Fibroblast of skin of left biceps (primary cell): ENCODE data around the gene PLEKHM2.

Source experiments
- DNase-seq, 2 experiments: peaks; one replicate each; pipeline ENCODE4 v3.0.0-alpha.2; 2013; ENCODE audit warnings: low read depth in 2 of 2

The PLEKHM2 gene

GRCh38 chr1:15724949-15725880 lies 41.1 kb downstream of the PLEKHM2 start:
- DNase-seq, result no peak

GRCh38 chr1:15726508-15726907 lies 42.4 kb downstream of the PLEKHM2 start:
- no peak for DNase-seq

- no peak for DNase-seq
These were observed 42.9 kb downstream of the PLEKHM2 start for GRCh38 chr1:15727021-15727420.

DNA sequence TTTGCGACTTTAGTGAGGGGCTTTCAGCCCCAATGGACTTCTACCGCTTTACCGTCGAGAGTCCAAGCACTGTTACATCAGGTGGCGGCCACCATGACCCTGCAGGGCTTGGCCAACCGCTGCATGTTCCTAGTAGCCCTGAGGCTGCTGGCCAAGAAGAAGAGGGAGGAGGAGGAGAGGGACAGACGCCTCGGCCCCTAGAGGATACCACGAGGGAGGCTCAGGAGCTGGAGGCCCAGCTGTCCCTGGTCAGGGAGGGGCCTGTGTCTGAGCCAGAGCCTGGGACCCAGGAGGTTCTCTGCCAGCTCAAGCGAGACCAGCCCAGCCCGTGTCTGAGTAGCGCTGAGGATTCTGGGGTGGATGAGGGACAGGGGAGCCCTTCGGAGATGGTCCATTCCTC lies 43.3 kb downstream of the PLEKHM2 start:
- DNase-seq, result no peak

DNA sequence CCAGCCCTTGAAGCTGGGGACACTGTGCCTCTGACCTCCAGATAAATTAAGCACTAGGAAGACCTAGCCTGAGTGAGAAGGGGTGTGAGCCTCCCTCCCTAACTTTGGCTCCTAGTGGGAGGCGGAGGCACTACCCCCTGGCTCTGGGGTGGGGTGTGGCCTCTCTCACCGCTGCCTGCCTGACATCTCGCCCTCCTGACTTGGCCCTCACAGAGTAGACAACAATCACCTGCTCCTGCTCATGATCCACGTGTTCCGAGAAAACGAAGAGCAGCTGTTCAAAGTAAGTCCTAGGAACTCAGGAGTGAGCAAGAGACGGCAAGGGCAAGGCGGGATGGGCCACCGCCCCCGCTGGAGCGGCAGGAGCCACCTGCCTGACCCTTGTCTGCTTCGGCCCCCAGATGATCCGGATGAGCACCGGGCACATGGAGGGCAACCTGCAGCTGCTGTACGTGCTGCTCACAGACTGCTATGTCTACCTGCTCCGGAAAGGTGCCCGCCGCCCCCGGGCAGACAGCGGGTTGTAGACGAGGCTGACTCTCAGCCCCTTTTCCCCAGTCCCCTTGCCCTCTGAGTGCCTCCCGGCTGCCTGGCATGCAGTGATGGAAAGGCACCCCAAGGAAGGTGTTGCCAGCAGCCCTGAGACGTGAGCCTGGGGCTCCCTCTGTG lies 43.9 kb downstream of the PLEKHM2 start:
- DNase-seq, result no peak

- DNase-seq, result no peak
These were observed 45.0 kb downstream of the PLEKHM2 start for GRCh38 chr1:15728937-15729657.

- no peak for DNase-seq
These were observed 46.3 kb downstream of the PLEKHM2 start for GRCh38 chr1:15730423-15730822.

DNA sequence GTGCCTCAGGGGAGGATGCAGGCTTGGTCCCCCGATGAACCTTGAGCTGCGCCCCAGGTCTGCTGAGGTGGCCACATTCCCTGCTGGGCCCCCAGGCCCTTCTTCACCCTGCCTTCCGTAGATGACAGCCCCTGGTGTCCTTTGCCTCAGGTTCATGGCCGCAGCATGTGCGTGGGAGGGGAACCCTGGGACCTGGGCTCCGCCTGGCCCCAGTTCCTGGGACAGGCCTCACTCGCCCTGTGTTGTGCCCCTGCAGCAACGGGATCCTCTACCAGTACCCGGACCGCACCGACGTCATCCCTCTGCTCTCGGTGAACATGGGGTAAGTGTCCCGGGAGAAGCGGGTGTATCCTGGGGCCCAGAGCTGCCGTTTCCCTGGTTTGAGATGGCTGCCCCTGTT lies 46.8 kb downstream of the PLEKHM2 start:
- DNase-seq, result no peak

GRCh38 chr1:15731735-15732685 lies 47.9 kb downstream of the PLEKHM2 start:
- DNase-seq, result no peak

DNA sequence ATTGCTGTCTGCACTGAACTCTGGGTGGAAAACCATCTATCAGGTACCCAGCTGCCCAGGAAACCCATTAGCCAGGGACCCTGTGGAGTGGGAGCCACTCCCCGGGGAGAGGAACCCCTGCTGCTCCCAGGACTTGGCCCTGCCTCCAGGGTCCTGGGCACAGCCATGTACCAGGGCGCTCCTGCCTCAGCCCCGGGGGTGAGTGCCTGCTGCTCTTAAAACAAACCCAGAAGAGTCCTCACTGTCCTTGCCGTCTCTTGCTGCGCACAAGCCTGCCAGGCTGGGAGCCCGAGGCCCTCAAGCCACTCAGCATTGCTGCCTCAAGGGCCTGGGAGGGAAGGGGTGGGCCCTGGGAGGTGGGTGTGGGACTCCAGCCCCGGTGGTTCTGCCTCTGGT lies 48.6 kb downstream of the PLEKHM2 start:
- no peak for DNase-seq

DNA sequence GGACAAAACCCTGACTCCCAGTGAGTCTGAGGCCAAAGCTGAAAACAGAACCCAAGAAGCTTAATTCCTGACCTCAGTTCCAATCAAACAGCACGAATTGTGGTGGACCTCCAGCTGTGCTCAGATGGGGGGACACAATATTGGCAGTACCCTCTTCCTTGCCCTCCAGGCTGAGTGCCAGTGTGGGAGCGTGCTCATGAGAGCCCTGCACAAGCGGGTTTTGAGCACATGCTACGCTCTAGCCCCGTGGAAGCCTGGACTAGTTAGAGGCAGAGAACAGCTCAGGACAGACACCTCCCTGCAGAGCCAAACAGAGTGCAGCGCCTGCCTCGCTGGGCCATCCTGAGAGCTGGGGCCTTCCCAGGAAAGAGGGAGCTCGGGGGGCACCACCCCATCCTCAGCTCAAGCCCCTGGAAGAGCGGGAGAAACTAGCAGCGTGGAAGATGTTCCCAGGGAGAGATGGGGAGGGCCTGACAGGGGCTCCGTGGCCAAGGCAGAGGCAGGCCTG lies 49.2 kb downstream of the PLEKHM2 start:
- no peak for DNase-seq

DNA sequence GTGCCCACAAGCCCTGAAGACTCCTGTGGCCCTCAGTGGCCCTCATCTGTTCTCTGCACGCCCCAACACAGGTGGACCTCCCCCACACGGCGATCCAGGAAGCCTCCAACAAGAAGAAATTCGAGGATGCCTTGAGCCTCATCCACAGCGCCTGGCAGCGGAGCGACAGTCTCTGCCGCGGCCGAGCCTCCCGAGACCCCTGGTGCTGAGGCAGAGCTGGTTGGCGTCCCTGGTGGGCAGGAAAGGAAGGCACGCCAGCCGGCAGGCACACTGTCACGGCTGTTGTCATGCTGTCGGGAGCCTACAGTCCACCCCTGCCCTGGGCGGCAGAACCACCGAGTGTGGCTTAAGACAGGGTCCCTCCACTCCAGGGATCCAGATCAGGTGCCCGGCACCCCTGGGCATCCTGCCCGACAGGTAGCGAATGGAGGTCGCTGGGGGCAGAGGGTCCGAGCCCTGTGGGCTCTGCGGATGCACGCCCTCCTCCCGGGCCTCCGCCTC lies 49.7 kb downstream of the PLEKHM2 start:
- DNase-seq, result no peak

DNA sequence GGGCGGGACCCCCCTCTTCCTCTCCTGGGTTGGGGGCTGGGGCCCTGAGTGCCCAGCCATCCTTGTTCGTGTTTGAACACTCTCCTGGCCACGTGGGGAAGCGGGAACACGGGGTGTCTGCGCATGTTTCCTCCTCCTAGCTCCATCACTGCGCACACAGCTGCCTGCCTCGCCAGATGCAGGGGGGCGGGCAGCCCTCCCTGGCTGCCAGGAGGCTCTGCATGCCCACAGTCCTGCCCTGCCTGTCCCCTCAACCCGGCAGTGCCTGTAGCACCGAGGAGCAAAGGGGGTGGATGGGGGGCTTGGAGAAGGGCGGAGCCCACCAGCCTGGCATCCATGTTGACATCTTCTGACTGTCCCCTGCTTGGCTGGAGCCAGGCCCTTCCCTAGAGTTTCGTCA lies 50.2 kb downstream of the PLEKHM2 start:
- no peak for DNase-seq

DNA sequence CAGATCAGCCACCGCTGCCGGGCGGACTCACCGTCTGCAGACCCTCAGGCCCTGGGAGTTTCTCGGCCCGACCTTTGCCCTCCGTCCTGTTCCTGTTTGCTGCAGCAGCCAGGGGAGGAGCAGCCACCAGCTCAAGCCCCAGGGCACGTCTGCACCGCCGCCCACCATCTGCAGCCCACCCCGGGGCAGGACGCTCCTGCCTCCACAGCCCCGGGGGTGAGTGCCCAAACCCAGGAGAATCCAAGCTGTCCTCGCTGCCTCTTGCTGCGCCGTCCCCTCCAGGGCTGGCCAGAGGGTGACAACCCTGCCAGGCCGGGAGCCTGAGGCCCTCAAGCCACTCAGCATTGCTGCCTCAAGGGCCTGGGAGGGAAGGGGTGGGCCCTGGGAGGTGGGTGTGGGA lies 50.8 kb downstream of the PLEKHM2 start:
- no peak for DNase-seq

GRCh38 chr1:15735304-15736037 lies 51.4 kb downstream of the PLEKHM2 start:
- no peak for DNase-seq

DNA sequence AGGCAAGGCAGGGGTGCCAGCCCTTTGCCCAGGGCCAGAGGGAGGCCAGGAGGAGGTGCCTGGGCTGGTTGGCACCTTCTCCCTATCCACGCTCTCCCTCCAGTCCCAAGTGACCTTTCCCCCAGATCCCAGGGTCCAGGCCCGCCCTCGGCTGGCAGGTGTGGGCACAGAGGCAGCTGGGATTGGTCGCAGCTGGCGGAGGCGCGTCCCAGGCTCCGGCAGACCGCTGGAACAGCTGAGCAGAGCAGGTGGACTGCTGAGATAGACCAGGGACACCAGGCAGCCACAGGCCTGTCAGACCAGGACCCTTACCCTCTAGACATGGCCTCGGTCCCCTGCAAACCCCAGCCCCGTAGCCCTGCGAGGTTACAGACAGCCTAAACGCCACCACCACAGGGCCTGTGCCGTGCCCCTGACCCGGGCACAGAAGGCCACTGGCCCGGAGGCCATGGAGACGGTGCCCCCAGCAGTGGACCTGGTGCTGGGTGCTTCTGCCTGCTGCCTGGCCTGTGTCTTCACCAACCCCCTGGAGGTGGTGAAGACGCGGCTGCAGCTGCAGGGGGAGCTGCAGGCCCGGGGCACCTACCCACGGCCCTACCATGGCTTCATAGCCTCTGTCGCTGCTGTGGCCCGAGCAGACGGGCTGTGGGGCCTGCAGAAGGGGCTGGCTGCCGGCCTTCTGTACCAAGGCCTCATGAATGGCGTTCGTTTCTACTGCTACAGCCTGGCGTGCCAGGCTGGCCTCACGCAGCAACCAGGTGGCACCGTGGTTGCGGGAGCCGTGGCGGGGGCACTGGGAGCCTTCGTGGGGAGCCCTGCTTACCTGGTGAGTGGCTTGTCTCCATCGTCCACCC lies 52.1 kb downstream of the PLEKHM2 start, which contains the start of gene SLC25A34:
Gene SLC25A34 (plus strand): TSS at position 221 of the 854 bp plus-strand sequence. CDS start 228 bp downstream, at position 449.
- no peak for DNase-seq

GRCh38 chr1:15736892-15737261 lies 52.8 kb downstream of the PLEKHM2 start:
- DNase-seq, result no peak

- no peak for DNase-seq
These were observed 53.5 kb downstream of the PLEKHM2 start for GRCh38 chr1:15737324-15738319.
